Ascending aorta (tissue), 2 donors: Measurements from ENCODE around the gene INVS. TPM values are rescaled to one million over a fixed set of nuclear protein-coding genes. Genes with fewer than 3 reads are reported as not detected.
"Not testable (repeated sequence)": the region's sequence is repeated elsewhere in the genome, so short reads cannot be mapped to it uniquely, and the experiment has no call there.

Experiments used
- DNase-seq, 2 donors: peaks; one replicate each; pipeline ENCODE4 v3.0.0-alpha.2; 2019; ENCODE audit warnings: low spot score in 2 of 2
- H3K27ac ChIP-seq, 2 donors: fragments of 200-600 bp; sonication (generic); one replicate each; pipeline ENCODE4 v1.5.1; 2016 to 2017; ENCODE audit warnings: mild to moderate bottlenecking in 1 of 2
- H3K27me3 ChIP-seq: fragments of 200-600 bp; sonication (generic); one replicate; pipeline ENCODE4 v1.5.1; 2017
- H3K36me3 ChIP-seq, 2 donors: fragments of 200-600 bp; sonication (generic); one replicate each; pipeline ENCODE4 v1.5.1; 2016
- H3K4me1 ChIP-seq, 2 donors: fragments of 200-600 bp; sonication (generic); one replicate each; pipeline ENCODE4 v1.5.1; 2016 to 2017; ENCODE audit warnings: mild to moderate bottlenecking in 1 of 2
- H3K4me3 ChIP-seq, 2 donors: fragments of 200-600 bp; sonication (generic); one replicate each; pipeline ENCODE4 v1.5.1; 2016 to 2017; ENCODE audit warnings: mild to moderate bottlenecking in 1 of 2
- H3K9me3 ChIP-seq, 2 donors: fragments of 200-600 bp; sonication (generic); one replicate each; pipeline ENCODE4 v1.5.1; 2016
- intact Hi-C: fragments of 100-400 bp; cut with DNase I; formaldehyde crosslinking; loops from one replicate; pipeline ENCODE4 v1.15.1; 2023
- total RNA-seq: library from RNA; depleted of rRNA; stranded (reverse); fragments of >200 nt; gene quantifications from one replicate; pipeline ENCODE4 v1.1.0, GENCODE V29; 2016
- TF ChIP-seq, protein P1 (sequence below), 3 experiments: fragments of 200-600 bp in 2 of 3; fragments of 450-650 bp in 1 of 3; sonication (generic) in 2 of 3; IDR thresholded peaks; one replicate each; pipeline ENCODE4 v1.5.1; 2016 to 2019; ENCODE audit warnings: antibody characterized with exemption in 3 of 3, mild to moderate bottlenecking in 1 of 3, moderate library complexity in 1 of 3

The INVS gene
- total RNA-seq, 1 donor from 2014 or later, result 8.5 TPM

DNA sequence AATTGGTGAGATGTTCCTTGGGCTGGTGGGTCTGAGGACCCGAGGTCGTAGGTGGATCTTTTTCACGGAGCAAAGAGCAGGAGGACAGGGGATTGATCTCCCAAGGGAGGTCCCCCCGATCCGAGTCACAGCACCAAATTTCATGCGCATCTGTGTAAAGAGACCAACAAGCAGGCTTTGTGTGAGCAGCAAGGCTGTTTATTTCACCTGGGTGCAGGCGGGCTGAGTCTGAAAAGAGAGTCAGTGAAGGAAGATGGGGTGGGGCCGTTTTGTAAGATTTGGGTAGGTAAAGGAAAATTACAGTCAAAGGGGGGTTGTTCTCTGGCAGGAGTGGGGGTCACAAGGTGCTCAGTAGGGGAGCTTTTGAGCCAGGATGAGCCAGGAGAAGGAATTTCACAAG lies 46.9 kb downstream of the INVS start:
- intact Hi-C loops, H3K9me3 ChIP-seq, H3K27ac ChIP-seq, DNase-seq, H3K36me3 ChIP-seq, H3K4me3 ChIP-seq, H3K4me1 ChIP-seq, H3K27me3 ChIP-seq: not testable (repeated sequence)

DNA sequence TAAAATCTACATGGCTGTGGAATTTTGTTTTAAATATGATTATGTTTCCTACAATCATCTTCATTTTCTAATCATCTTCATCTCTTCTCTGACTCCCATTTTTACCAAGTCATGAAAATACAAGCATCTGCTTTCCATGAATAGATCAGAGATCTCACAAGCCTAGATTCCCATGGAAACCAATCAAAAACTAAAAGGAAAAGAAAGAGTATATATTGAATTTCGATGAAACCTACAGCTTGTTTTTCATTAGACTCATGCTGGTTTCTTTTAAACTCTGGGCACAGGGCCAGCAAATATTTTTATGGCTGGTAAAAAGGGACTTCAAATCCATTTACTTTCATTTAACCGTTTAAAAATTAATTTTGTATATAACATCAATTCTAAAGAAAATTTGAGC lies 51.2 kb downstream of the INVS start:
- Histone ChIP-seq H3K27me3 (no peaks in the 10 kb centered on the region), H3K4me1 (no peaks in the 10 kb centered on the region), H3K27ac (no peak overlapping the region), H3K36me3 (no peaks in the 10 kb centered on the region), H3K4me3 (no peak overlapping the region), H3K9me3 (no peaks in the 10 kb centered on the region)
- DNase-seq, result no peak
- TF ChIP-seq, protein P1, sequence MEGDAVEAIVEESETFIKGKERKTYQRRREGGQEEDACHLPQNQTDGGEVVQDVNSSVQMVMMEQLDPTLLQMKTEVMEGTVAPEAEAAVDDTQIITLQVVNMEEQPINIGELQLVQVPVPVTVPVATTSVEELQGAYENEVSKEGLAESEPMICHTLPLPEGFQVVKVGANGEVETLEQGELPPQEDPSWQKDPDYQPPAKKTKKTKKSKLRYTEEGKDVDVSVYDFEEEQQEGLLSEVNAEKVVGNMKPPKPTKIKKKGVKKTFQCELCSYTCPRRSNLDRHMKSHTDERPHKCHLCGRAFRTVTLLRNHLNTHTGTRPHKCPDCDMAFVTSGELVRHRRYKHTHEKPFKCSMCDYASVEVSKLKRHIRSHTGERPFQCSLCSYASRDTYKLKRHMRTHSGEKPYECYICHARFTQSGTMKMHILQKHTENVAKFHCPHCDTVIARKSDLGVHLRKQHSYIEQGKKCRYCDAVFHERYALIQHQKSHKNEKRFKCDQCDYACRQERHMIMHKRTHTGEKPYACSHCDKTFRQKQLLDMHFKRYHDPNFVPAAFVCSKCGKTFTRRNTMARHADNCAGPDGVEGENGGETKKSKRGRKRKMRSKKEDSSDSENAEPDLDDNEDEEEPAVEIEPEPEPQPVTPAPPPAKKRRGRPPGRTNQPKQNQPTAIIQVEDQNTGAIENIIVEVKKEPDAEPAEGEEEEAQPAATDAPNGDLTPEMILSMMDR (IDR thresholded peaks at IDR 0.05), result no peak
- intact Hi-C loops, result no loop called here

DNA sequence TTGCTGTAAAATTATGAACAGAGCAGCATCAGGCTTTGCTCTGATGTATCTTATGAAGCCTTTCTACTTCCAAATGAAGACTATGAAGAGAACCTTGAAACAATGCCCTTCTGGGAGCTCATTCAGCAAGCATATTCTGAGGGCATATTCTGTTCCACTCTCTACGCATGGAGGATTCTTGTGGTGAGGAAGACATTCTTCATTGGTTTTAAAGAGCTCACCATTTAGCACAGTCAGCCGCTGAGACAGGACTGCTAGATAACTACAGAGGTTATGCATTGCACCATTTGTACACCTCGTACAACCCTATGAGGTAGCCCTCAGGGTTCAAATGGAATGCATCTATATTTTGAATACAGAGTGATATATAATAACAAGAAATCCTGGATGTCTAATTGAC lies 61.0 kb downstream of the INVS start:
- TF ChIP-seq, protein P1 (IDR thresholded peaks at IDR 0.05), result no peak
- no peaks in the 10 kb centered on the region for H3K4me1 ChIP-seq
- H3K27me3 ChIP-seq, result no peaks in the 10 kb centered on the region
- H3K4me3 ChIP-seq, result no peak overlapping the region
- intact Hi-C loops, result no loop called here
- no peaks in the 10 kb centered on the region for H3K9me3 ChIP-seq
- H3K27ac ChIP-seq, result no peak overlapping the region
- H3K36me3 ChIP-seq, result no peaks in the 10 kb centered on the region
- no peak for DNase-seq

DNA sequence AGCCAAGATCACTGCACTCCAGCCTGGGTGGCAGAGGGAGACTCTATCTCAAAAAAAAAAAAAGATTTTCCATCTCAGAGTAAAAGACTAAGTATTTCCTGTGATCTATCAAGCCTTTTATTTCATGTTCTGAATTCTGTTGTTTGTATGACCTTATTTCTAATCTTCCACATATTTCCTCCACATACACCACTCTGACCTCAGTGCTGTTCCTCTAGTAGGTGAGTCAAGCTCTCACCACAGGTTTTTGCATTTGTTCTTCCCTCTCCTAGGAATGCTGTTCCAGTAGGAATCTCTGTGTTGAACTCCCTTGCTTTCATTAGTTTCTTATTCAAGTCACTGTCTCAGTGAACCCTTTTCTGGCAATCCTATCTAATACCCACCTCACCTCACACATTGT lies 68.1 kb downstream of the INVS start:
- Histone ChIP-seq H3K4me1 (no peaks in the 10 kb centered on the region), H3K4me3 (no peak overlapping the region), H3K27me3 (no peaks in the 10 kb centered on the region), H3K27ac (no peak overlapping the region), H3K9me3 (peaks cover 0 to 7% of the 10 kb centered on the region in 2 donors), H3K36me3 (peaks cover 0 to 6% of the 10 kb centered on the region in 2 donors)
- no peak for DNase-seq
- intact Hi-C loops, result no loop called here
- TF ChIP-seq, protein P1 (IDR thresholded peaks at IDR 0.05), result no peak

DNA sequence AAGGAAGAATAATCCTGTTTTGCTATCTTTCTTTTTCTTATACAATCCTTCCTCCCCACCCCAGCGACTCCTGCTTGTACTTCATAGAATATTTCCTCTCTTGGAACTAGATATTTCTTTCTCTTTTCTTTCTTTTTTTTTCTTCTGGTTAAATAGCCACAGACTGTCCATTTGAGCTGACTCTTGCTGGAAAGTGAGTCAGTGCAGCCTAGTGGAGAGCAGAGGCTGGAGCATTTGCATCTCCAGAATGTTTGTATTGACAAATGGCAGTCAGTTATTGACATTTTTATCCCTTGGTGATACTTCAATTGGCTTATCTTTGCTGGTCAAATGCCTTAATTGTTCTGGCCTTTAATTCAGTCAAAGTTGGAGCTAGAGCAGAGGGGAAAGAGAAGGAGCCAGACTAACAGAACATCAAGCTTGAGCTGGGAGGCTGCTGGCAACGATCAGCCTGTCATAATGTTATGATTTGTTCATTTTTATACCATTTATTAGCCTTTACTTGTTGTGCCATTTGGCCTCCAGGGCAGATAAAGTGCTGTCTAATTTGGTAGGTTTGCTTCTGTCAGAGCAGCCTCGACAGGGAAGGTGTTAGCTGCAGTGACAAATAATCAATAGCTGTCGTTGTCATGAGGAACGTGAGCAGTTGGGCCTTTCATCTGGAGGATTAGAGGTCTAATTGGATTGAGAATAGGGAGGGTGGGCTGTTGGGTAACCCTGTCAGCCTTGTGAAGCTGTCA lies 69.0 kb downstream of the INVS start:
- H3K4me1 ChIP-seq, result no peaks in the 10 kb centered on the region
- no peaks in the 10 kb centered on the region for H3K27me3 ChIP-seq
- H3K9me3 ChIP-seq, result peaks cover 0 to 9% of the 10 kb centered on the region in 2 donors
- peaks cover 1 to 15% of the 10 kb centered on the region in 2 donors for H3K36me3 ChIP-seq
- H3K27ac ChIP-seq, result no peak overlapping the region
- TF ChIP-seq, protein P1 (IDR thresholded peaks at IDR 0.05), result no peak
- DNase-seq, result no peak
- intact Hi-C loops, result no loop called here
- no peak overlapping the region for H3K4me3 ChIP-seq

DNA sequence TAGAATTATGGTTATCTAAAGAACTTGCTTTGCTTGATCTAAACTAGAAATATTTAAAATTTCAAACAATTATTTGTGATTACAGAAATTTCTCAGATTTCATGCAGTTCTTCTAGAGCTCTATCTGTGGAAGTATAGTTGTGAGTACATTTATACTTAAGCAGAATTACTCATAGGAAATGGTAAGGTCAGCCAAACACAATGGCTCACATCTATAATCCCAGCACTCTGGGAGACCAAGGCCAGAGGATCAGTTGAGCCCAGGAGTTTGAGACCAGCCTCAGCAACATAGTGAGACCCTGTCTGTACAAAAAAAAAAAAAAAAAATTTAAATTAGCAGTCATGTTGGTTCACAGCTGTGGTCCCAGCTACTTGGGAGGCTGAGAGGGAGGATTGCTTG lies 71.0 kb downstream of the INVS start:
- H3K36me3 ChIP-seq, result peaks cover 9 to 32% of the 10 kb centered on the region in 2 donors
- TF ChIP-seq, protein P1 (IDR thresholded peaks at IDR 0.05), result no peak
- H3K4me3 ChIP-seq, result no peak overlapping the region
- no peaks in the 10 kb centered on the region for H3K4me1 ChIP-seq
- intact Hi-C loops, result no loop called here
- H3K9me3 ChIP-seq, result peaks cover 0 to 25% of the 10 kb centered on the region in 2 donors
- no peaks in the 10 kb centered on the region for H3K27me3 ChIP-seq
- no peak overlapping the region for H3K27ac ChIP-seq
- no peak for DNase-seq
